ENCODE data around the gene GARIN5B. TPM values are rescaled to one million over a fixed set of nuclear protein-coding genes. Genes with fewer than 3 reads are reported as not detected.

Gene GARIN5B
- total RNA-seq, 1 experiment from 2014 or later: not detected

- H3K4me1 ChIP-seq (ENCODE audit: insufficient read depth, low read length, poor library complexity, severe bottlenecking): peaks cover under 1% of the 10 kb centered on the region
- TF ChIP-seq EZH2 (IDR thresholded peaks at IDR 0.05; ENCODE audit: borderline replicate concordance, low read depth, low read length, poor library complexity, severe bottlenecking): no peak
- no peak for TF ChIP-seq CTCF (conservative IDR thresholded peaks at IDR 0.05; ENCODE audit: low read depth, low read length)
- ChIA-PET CTCF (no interaction called here), POLR2A (ENCODE audit: low non-redundant PET) (no interaction called here)
- H3K36me3 ChIP-seq (ENCODE audit: insufficient read depth, low read length, poor library complexity, severe bottlenecking): no peaks in the 10 kb centered on the region
- no peaks in the 10 kb centered on the region for H3K9me3 ChIP-seq (ENCODE audit: low read depth, low read length, poor library complexity, severe bottlenecking)
- no TSS peak for BruUV-seq (replicated peaks)
- no peak overlapping the region for H3K27ac ChIP-seq (ENCODE audit: low read depth, low read length, poor library complexity, severe bottlenecking)
- no peak for DNase-seq (ENCODE audit: low spot score)
- no peaks in the 10 kb centered on the region for H3K27me3 ChIP-seq (replicated peaks; ENCODE audit: insufficient read depth, low read depth, low read length, poor library complexity)
- H3K4me3 ChIP-seq (ENCODE audit: low read depth, low read length, poor library complexity, severe bottlenecking): no peak overlapping the region
- intact Hi-C loops (cut with micrococcal nuclease; ENCODE audit: unreplicated experiment): no loop called here
Observed at GRCh38 chr19:55379174-55379573, 16.1 kb upstream of the GARIN5B start.

- intact Hi-C loops (cut with micrococcal nuclease; ENCODE audit: unreplicated experiment): no loop called here
- H3K4me3 ChIP-seq (ENCODE audit: low read depth, low read length, poor library complexity, severe bottlenecking): no peak overlapping the region
- no peak overlapping the region for H3K27ac ChIP-seq (ENCODE audit: low read depth, low read length, poor library complexity, severe bottlenecking)
- no peaks in the 10 kb centered on the region for H3K27me3 ChIP-seq (replicated peaks; ENCODE audit: insufficient read depth, low read depth, low read length, poor library complexity)
- DNase-seq (ENCODE audit: low spot score): no peak
- ChIA-PET POLR2A (ENCODE audit: low non-redundant PET) (no interaction called here), CTCF (no interaction called here)
- no TSS peak for BruUV-seq (replicated peaks)
- no peaks in the 10 kb centered on the region for H3K36me3 ChIP-seq (ENCODE audit: insufficient read depth, low read length, poor library complexity, severe bottlenecking)
- TF ChIP-seq CTCF (conservative IDR thresholded peaks at IDR 0.05; ENCODE audit: low read depth, low read length) (no peak), EZH2 (IDR thresholded peaks at IDR 0.05; ENCODE audit: borderline replicate concordance, low read depth, low read length, poor library complexity, severe bottlenecking) (no peak)
- H3K4me1 ChIP-seq (ENCODE audit: insufficient read depth, low read length, poor library complexity, severe bottlenecking): no peaks in the 10 kb centered on the region
- H3K9me3 ChIP-seq (ENCODE audit: low read depth, low read length, poor library complexity, severe bottlenecking): no peaks in the 10 kb centered on the region
Observed at GRCh38 chr19:55377356-55378131, 14.5 kb upstream of the GARIN5B start.

GRCh38 chr19:55376241-55376933 lies 13.3 kb upstream of the GARIN5B start, which contains the start of gene TMEM190:
Gene TMEM190 (plus strand): TSS chr19:55376826. CDS start chr19:55376854, 28 bp downstream.
- DNase-seq (ENCODE audit: low spot score): no peak

More at GRCh38 chr19:55376241-55376933, 13.3 kb upstream of the GARIN5B start, which contains the start of gene TMEM190:
- intact Hi-C loops (cut with micrococcal nuclease; ENCODE audit: unreplicated experiment): no loop called here
- no peaks in the 10 kb centered on the region for H3K27me3 ChIP-seq (replicated peaks; ENCODE audit: insufficient read depth, low read depth, low read length, poor library complexity)
- TF ChIP-seq CTCF (conservative IDR thresholded peaks at IDR 0.05; ENCODE audit: low read depth, low read length): no peak
- TF ChIP-seq EZH2 (IDR thresholded peaks at IDR 0.05; ENCODE audit: borderline replicate concordance, low read depth, low read length, poor library complexity, severe bottlenecking): no peak
- CTCF ChIA-PET: no interaction called here
- POLR2A ChIA-PET (ENCODE audit: low non-redundant PET): no interaction called here
- H3K36me3 ChIP-seq (ENCODE audit: insufficient read depth, low read length, poor library complexity, severe bottlenecking): no peaks in the 10 kb centered on the region
- H3K9me3 ChIP-seq (ENCODE audit: low read depth, low read length, poor library complexity, severe bottlenecking): no peaks in the 10 kb centered on the region
- no peaks in the 10 kb centered on the region for H3K4me1 ChIP-seq (ENCODE audit: insufficient read depth, low read length, poor library complexity, severe bottlenecking)
- H3K27ac ChIP-seq (ENCODE audit: low read depth, low read length, poor library complexity, severe bottlenecking): no peak within 1 kb of the TSS
- no peak within 1 kb of the TSS for H3K4me3 ChIP-seq (ENCODE audit: low read depth, low read length, poor library complexity, severe bottlenecking)
- BruUV-seq (replicated peaks): no TSS peak
